Measurements from ENCODE around the gene CPVL.

Gene CPVL

GRCh38 chr7:28955356-28955717, 191.0 kb downstream of the CPVL start:
- peak overlapping the region; percentile 41 for H3K4me3 Mint-ChIP-seq
- H3K27me3 Mint-ChIP-seq = peaks cover 29% of the 10 kb centered on the region
- no peak overlapping the region for H3K27ac Mint-ChIP-seq
- no peaks in the 10 kb centered on the region for H3K9me3 Mint-ChIP-seq
- DNase-seq (ENCODE audit: low spot score in 2 of 2) (no peak), ATAC-seq (ENCODE audit: low read depth) (no peak)
- H3K4me1 Mint-ChIP-seq = peaks cover 2% of the 10 kb centered on the region
- H3K36me3 Mint-ChIP-seq = no peaks in the 10 kb centered on the region

GRCh38 chr7:28954946-28955345, 191.4 kb downstream of the CPVL start:
- H3K4me1 Mint-ChIP-seq = peaks cover 2% of the 10 kb centered on the region
- peaks cover 28% of the 10 kb centered on the region for H3K27me3 Mint-ChIP-seq
- no peaks in the 10 kb centered on the region for H3K9me3 Mint-ChIP-seq
- H3K4me3 Mint-ChIP-seq = no peak overlapping the region
- H3K36me3 Mint-ChIP-seq = no peaks in the 10 kb centered on the region
- DNase-seq (ENCODE audit: low spot score in 2 of 2) = no peak
- no peak for ATAC-seq (ENCODE audit: low read depth)
- no peak overlapping the region for H3K27ac Mint-ChIP-seq

- H3K27ac Mint-ChIP-seq = no peak overlapping the region
- H3K9me3 Mint-ChIP-seq = no peaks in the 10 kb centered on the region
- no peak overlapping the region for H3K4me3 Mint-ChIP-seq
- peaks cover 2% of the 10 kb centered on the region for H3K4me1 Mint-ChIP-seq
- H3K27me3 Mint-ChIP-seq = peaks cover 26% of the 10 kb centered on the region
- no peaks in the 10 kb centered on the region for H3K36me3 Mint-ChIP-seq
- DNase-seq (ENCODE audit: low spot score in 2 of 2) (no peak), ATAC-seq (ENCODE audit: low read depth) (no peak)
Observed at GRCh38 chr7:28954471-28954870, 191.9 kb downstream of the CPVL start.

GRCh38 chr7:28953633-28954032, 192.7 kb downstream of the CPVL start:
- H3K27me3 Mint-ChIP-seq = peaks cover 20% of the 10 kb centered on the region
- ATAC-seq (ENCODE audit: low read depth) (no peak), DNase-seq (ENCODE audit: low spot score in 2 of 2) (no peak)
- H3K36me3 Mint-ChIP-seq = no peaks in the 10 kb centered on the region
- peaks cover 2% of the 10 kb centered on the region for H3K4me1 Mint-ChIP-seq
- H3K27ac Mint-ChIP-seq = no peak overlapping the region
- no peaks in the 10 kb centered on the region for H3K9me3 Mint-ChIP-seq
- H3K4me3 Mint-ChIP-seq = no peak overlapping the region

Measured in memory B cell (primary cell).